ENCODE results near the gene PLXNA4. TPM values are rescaled to one million over a fixed set of nuclear protein-coding genes. Genes with fewer than 3 reads are reported as not detected.

Gene PLXNA4
- polyA plus RNA-seq, 1 donor, result 2.6 TPM

DNA sequence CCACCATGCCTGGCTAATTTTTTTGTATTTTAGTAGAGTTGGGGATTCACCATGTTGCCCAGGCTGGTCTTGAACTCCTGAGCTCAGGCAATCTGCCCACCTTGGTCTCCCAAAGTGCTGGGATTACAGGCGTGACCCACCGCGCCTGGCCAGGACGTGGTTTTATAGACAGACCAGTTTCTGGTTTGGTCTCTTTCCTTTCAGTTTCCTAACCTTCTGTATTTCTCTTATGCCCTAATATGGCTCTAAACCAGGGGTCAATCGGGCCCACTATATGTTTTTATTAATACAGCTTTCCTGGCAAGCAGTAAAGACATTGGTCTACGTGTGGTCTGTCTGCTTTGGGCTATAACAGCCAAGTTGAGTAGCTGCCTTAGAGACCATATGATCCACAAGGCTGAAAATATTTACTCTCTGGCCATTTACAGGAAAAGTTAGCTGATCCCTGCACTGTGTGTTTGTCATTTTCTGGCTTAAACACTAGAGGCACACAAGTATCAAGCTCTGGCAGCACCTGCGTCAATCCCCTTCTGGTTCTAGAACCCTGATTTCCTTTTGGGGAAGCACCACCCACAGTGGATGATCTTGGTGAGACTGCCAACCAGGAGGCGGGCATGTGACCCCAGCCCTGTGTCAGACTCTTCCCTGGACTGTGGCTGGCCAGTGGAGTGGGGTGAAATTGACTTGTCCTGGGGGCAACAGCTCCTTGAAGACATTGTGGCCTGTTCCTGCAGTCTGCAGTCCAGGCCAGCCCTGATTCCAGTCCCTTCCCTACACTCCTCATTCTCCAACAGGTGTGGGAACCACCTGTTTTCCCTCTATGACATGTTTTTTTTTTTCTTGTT, 497.2 kb downstream of the PLXNA4 start:
- DNase-seq, result no peak

DNA sequence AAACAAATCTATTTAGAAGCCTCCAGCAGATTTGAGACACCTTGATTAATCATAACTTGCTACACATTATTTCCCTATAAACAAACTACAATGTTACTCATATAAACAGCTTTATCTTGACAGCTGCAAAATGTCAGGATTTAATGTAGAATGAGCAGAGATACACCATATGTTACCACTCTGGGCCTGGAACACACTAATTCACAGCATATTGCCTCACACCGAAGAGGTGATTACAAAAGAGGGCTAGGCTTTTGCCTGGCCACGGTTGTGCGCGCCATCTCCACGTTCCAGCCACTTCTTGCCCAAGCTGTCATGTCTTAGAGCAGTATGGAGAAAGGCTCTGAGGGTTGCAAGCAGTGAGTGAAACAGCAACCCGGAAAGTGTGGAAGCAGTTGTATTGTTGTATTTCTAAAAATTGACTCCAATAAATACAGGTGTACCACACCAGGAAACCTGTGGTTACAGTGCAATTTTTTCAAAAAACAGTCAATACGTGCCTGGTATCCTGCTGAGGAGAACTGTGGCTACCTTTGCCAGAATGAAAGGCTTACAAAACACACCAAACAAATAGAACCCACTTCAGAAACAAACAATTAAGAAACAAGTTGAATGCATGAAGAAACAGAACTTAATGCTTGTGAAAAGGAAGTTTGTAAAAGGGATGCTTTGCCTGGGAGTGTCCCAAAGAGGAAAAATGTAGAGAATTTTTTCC, 498.1 kb downstream of the PLXNA4 start:
- no peak for DNase-seq

- no peak for DNase-seq
Observed at GRCh38 chr7:132076301-132077035, 499.8 kb downstream of the PLXNA4 start.

- no peak for DNase-seq
Observed at GRCh38 chr7:132075515-132075914, 500.8 kb downstream of the PLXNA4 start.

DNA sequence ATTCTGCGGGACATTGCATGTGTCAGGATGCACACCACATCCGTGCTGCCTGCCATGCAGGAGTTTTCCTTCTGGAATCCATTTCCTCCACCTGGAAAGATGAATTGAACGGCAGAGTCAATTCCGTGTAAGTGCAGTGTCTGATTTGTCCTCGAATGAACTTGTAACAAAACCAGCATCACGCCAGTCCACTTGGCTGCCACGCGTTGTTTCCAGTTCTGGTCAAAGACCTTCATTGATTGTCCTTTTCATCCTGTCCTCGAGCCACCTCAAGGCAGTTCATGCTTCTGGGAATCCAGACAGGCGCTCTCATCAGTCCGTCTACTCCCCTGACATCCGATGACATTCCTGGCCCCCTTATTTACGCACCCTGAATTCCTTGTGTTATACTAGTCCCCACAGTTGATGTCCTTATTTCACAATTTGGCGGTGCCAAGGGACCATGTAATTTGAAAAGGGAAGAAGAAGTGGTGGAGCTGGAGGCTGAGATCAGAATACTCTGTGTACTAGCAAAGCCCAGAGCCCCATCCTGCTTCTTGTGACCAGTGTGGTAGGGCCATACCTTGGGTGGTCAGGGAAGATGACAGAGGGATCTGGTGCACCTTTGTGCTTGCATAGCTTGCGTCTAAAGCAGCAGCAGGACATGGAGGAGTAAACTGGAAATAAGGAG, 502.2 kb downstream of the PLXNA4 start:
- DNase-seq, result no peak
